ENCODE data around the gene PIP4K2B.

DNA sequence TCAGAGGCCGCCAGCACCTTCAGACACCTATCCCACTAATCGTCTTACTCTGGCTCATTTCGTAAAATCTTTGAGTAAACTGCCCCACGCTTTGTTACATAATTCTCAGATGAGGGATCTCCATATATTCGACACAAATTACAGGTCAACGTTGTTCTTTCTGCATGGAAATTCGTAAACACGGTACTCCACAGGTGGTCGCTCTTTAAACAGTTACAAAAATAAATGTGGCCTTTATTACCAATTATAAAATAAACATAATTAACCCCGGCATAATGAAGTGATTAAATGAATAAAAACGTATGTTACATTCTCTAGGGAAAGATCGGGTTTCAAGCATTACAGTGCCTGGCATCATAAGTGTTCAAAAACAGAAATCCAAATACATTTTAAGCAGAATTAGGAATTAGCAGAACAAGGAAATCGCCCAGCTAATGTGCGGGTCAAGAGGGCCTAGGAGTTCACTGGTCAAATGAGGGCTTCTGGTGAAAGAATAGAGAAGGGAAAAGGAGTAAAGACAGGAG, 943 bp upstream of the PIP4K2B start:
- TF ChIP-seq, protein P1, sequence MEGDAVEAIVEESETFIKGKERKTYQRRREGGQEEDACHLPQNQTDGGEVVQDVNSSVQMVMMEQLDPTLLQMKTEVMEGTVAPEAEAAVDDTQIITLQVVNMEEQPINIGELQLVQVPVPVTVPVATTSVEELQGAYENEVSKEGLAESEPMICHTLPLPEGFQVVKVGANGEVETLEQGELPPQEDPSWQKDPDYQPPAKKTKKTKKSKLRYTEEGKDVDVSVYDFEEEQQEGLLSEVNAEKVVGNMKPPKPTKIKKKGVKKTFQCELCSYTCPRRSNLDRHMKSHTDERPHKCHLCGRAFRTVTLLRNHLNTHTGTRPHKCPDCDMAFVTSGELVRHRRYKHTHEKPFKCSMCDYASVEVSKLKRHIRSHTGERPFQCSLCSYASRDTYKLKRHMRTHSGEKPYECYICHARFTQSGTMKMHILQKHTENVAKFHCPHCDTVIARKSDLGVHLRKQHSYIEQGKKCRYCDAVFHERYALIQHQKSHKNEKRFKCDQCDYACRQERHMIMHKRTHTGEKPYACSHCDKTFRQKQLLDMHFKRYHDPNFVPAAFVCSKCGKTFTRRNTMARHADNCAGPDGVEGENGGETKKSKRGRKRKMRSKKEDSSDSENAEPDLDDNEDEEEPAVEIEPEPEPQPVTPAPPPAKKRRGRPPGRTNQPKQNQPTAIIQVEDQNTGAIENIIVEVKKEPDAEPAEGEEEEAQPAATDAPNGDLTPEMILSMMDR (IDR thresholded peaks at IDR 0.05): no peak
- no peak for TF ChIP-seq POLR2A (IDR thresholded peaks at IDR 0.05)
